Measurements from ENCODE around the gene NUDCD3.

Gene NUDCD3

DNA sequence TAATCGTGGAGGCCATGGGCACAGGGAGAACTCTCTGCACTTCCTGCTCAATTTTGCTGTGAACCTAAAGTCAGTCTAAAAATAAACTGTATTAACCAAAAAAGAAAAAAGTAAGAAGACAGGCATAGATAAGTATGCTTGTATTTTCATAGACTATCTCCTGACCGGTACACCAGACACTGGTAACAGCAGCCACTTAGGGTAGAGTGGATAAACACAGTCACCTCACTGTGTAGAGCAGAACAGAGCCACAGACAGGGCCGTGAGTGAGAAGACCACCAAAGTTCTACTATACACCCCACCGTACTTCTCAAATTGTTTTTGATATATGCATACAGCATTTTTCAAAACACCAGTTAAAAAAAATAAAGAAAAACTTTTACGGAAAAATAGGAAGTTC is 25.0 kb downstream of the NUDCD3 start:
- Histone ChIP-seq H3K27ac (no peak overlapping the region), H4K20me1 (peaks cover 81 to 100% (median 92%) of the 10 kb centered on the region in 11 experiments), H3K9me3 (replicated peaks in 1 of 11) (no peaks in the 10 kb centered on the region), H3K27me3 (no peaks in the 10 kb centered on the region; a peak in 2 of 22 replicates), H3K36me3 (peaks cover 64 to 85% (median 73%) of the 10 kb centered on the region in 11 experiments), H3K4me1 (peaks cover 28 to 53% (median 43%) of the 10 kb centered on the region in 10 experiments), H3K4me3 (no peak overlapping the region), H3K9ac (peak overlapping the region in 1 of 11 experiments; percentile 17; a peak in 1 of 22 replicates), H3K4me2 (peak overlapping the region in 5 of 11 experiments; percentile 0 to 51 (median 7); a peak in 7 of 22 replicates)
- no peak for TF ChIP-seq Cebpa-rat (IDR thresholded peaks at IDR 0.05)

DNA sequence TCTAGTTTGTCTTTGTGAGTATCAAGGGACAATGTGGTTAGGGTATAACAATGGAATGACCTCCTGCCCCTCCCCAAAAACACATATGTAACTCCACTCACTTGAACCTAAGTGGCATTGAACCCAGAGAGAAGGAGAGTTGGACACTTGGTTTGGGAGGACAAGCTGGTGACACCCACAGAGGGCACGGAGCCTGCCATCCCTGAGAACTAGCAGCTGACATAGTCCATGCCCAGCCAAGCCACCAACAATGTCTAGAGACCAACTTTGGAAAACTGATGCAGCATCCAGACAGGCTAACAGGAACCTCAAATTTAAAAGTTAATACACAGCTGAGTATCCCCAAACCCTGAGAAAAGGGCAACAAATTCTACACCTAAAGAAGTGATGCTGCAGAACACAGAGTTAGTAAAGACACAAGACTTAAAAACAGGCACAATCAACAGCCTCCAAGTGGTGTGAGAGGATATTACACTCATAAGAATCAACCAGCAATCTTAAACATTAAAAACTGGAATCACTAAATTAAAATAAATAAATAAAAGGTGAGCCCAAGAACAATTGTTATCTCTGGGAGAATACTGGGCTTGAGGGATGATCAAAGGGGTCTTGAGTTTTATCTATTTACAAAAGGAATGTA is 27.2 kb downstream of the NUDCD3 start:
- peaks cover 36 to 65% (median 52%) of the 10 kb centered on the region in 10 experiments for H3K4me1 ChIP-seq
- H3K9ac ChIP-seq, result no peak overlapping the region
- no peak overlapping the region for H3K27ac ChIP-seq
- TF ChIP-seq Cebpa-rat (IDR thresholded peaks at IDR 0.05), result no peak
- H4K20me1 ChIP-seq, result peaks cover 86 to 100% (median 97%) of the 10 kb centered on the region in 11 experiments
- H3K27me3 ChIP-seq, result peaks cover 0 to 5% (median 0%) of the 10 kb centered on the region in 11 experiments; a peak in 3 of 22 replicates
- no peak overlapping the region for H3K4me3 ChIP-seq
- peak overlapping the region in 2 of 11 experiments; percentile 1 to 88; a peak in 1 of 22 replicates for H3K4me2 ChIP-seq
- peaks cover 54 to 75% (median 61%) of the 10 kb centered on the region in 11 experiments for H3K36me3 ChIP-seq
- H3K9me3 ChIP-seq (replicated peaks in 1 of 11), result no peaks in the 10 kb centered on the region; a peak in 1 of 22 replicates

DNA sequence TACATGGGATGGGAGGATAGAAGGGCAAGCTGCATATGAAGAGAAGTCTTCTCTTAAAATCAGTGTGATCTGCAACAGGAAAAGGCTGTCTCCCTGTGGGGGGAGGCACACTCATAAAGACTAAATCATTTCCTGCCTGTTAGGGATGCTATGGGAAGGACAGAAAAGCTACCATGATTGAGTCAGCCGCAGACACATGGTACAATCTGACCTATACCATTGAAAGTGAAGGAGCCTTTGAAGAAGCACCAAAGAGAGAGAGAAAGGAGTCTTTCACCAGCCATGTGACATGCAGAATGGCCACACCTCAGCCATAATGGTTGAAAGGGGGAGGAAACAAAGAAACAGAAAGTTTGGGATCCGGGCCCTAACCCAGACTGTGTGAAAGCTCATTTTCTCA is 29.1 kb downstream of the NUDCD3 start:
- Histone ChIP-seq H3K36me3 (peaks cover 42 to 69% (median 52%) of the 10 kb centered on the region in 11 experiments), H4K20me1 (peaks cover 85 to 100% (median 98%) of the 10 kb centered on the region in 11 experiments), H3K4me3 (0 out of 20 replicates have a peak overlapping the region, but pooled peaks of 1 of the 10 experiments have one; percentile 18), H3K27me3 (peaks cover 0 to 8% (median 0%) of the 10 kb centered on the region in 11 experiments; a peak in 3 of 22 replicates), H3K9ac (no peak overlapping the region), H3K27ac (no peak overlapping the region), H3K4me1 (peaks cover 32 to 64% (median 45%) of the 10 kb centered on the region in 10 experiments), H3K9me3 (replicated peaks in 1 of 11) (no peaks in the 10 kb centered on the region; a peak in 1 of 22 replicates), H3K4me2 (peak overlapping the region; percentile 76 to 91 (median 85))
- TF ChIP-seq Cebpa-rat (IDR thresholded peaks at IDR 0.05), result no peak

DNA sequence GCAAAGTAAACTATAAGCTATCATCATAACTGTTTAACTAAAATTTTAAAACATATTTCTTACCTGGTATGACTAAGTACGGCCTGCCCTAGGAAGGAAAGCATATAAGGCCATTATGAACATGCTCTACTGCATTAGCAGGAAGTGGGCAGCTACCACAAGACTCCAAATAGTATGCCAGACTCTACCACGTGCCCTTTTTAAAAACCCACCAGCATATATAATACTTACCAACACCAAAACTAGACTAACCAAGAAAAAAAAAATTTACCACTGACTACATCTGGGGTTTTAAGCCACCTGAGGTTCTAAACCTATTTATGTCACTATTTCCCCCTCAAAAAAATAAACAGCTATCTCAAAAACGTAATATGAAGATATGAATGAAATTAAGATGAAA is 30.1 kb downstream of the NUDCD3 start:
- H3K9me3 ChIP-seq (replicated peaks in 1 of 11), result no peaks in the 10 kb centered on the region; a peak in 1 of 22 replicates
- H3K4me1 ChIP-seq, result peaks cover 24 to 57% (median 40%) of the 10 kb centered on the region in 10 experiments
- peaks cover 82 to 100% (median 95%) of the 10 kb centered on the region in 11 experiments for H4K20me1 ChIP-seq
- H3K9ac ChIP-seq, result no peak overlapping the region
- no peak for TF ChIP-seq Cebpa-rat (IDR thresholded peaks at IDR 0.05)
- no peak overlapping the region for H3K27ac ChIP-seq
- H3K4me3 ChIP-seq, result peak overlapping the region in 1 of 10 experiments; percentile 10; a peak in 1 of 20 replicates
- H3K36me3 ChIP-seq, result peaks cover 35 to 64% (median 48%) of the 10 kb centered on the region in 11 experiments
- peaks cover 0 to 8% (median 0%) of the 10 kb centered on the region in 11 experiments; a peak in 3 of 22 replicates for H3K27me3 ChIP-seq
- H3K4me2 ChIP-seq, result peak overlapping the region; percentile 76 to 91 (median 85); a peak in 20 of 22 replicates

DNA sequence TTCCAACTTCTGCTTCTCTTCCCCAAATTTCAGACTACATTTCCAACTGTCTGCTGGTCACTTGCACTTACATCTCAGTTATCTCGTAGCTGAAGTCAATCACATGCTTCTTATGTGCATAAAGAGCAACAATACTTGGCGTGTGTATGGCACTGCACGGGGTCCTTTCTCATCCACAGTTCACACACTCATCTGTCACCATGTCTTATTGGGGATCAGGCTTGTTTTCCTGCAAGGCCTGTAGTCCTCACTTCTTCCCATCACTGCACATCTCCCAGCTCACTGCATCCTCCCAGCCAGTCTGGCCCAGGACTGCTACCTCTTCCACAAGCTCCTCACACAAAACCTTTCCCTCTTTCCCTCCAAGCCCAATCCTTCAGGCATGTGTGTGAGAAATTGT is 35.3 kb downstream of the NUDCD3 start:
- no peak overlapping the region for H3K9ac ChIP-seq
- no peak overlapping the region for H3K27ac ChIP-seq
- peaks cover 0 to 8% (median 0%) of the 10 kb centered on the region in 11 experiments; a peak in 2 of 22 replicates for H3K27me3 ChIP-seq
- H3K9me3 ChIP-seq (replicated peaks in 1 of 11), result no peaks in the 10 kb centered on the region; a peak in 1 of 22 replicates
- H4K20me1 ChIP-seq, result peaks cover 62 to 100% (median 89%) of the 10 kb centered on the region in 11 experiments
- no peak overlapping the region for H3K4me3 ChIP-seq
- peak overlapping the region in 1 of 11 experiments; percentile 14; a peak in 1 of 22 replicates for H3K4me2 ChIP-seq
- H3K4me1 ChIP-seq, result peaks cover 10 to 39% (median 24%) of the 10 kb centered on the region in 10 experiments
- H3K36me3 ChIP-seq, result peaks cover 38 to 88% (median 63%) of the 10 kb centered on the region in 11 experiments
- no peak for TF ChIP-seq Cebpa-rat (IDR thresholded peaks at IDR 0.05)

DNA sequence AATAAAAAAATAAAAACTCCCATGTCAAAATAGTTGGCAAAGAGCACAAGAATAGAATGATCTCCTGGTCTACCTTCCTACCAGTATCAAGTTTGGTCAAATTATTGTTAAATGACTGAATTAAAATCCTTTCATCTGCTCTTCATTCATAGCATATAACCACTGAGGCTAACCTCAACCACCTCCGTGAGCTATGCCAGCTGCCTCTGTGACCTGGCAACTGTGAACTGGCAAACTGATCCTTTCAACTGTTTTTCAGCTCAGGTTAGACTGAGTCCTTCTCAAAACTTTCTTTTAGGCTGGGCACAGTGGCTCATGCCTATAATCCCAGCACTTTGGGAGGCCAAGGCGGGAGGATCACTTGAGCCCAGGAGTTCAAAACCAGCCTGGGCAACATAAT is 36.1 kb downstream of the NUDCD3 start:
- TF ChIP-seq Cebpa-rat (IDR thresholded peaks at IDR 0.05), result no peak
- Histone ChIP-seq H3K4me2 (peak overlapping the region in 1 of 11 experiments; percentile 14; a peak in 1 of 22 replicates), H4K20me1 (peaks cover 58 to 100% (median 83%) of the 10 kb centered on the region in 11 experiments), H3K9ac (no peak overlapping the region), H3K4me3 (no peak overlapping the region), H3K9me3 (replicated peaks in 1 of 11) (no peaks in the 10 kb centered on the region; a peak in 1 of 22 replicates), H3K27me3 (peaks cover 0 to 8% (median 0%) of the 10 kb centered on the region in 11 experiments; a peak in 2 of 22 replicates), H3K4me1 (peaks cover 13 to 39% (median 24%) of the 10 kb centered on the region in 10 experiments), H3K27ac (no peak overlapping the region), H3K36me3 (peaks cover 38 to 87% (median 61%) of the 10 kb centered on the region in 11 experiments)

DNA sequence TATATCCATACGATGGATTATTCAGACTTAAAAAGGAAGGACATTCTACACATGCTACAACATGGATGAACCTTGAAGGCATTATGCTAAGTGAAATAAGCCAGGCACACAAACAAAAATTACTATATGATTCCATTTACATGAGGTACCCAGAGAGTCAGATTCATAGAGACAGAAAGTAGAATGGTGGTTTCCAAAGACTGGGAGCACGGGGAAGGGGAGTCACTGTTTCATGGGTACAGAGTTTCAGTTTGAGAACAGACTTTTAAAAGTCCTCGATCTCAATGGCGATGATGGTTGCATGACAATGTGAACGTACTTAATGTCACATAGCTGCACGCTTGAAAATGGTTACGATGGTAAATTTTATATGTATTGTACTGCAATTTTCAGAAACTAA is 39.3 kb downstream of the NUDCD3 start:
- H3K4me2 ChIP-seq, result no peak overlapping the region
- H4K20me1 ChIP-seq, result peaks cover 52 to 100% (median 86%) of the 10 kb centered on the region in 11 experiments; a peak in 21 of 22 replicates
- H3K4me3 ChIP-seq, result no peak overlapping the region
- H3K9me3 ChIP-seq (replicated peaks in 1 of 11), result no peaks in the 10 kb centered on the region
- H3K36me3 ChIP-seq, result peaks cover 48 to 88% (median 64%) of the 10 kb centered on the region in 11 experiments
- H3K27ac ChIP-seq, result no peak overlapping the region
- no peaks in the 10 kb centered on the region for H3K27me3 ChIP-seq
- no peak overlapping the region for H3K9ac ChIP-seq
- peaks cover 27 to 44% (median 35%) of the 10 kb centered on the region in 10 experiments for H3K4me1 ChIP-seq
- no peak for TF ChIP-seq Cebpa-rat (IDR thresholded peaks at IDR 0.05)

DNA sequence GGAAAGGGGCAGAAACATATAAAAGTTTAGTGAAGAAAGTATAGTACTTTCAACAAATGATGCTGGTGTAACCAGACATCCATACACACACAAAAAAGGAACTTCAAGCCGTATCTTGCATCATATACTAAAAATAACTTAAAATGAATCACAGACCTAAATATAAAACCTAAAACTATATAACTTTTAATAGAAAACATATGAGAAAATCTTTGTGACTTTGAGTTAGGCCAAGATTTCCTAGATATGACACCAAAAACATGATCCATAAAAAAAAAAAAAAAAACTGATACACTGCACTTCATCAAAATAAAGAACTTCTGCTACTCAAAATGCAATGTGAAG is 40.9 kb downstream of the NUDCD3 start:
- Histone ChIP-seq H3K4me3 (no peak overlapping the region), H3K27me3 (no peaks in the 10 kb centered on the region), H3K27ac (peak overlapping the region in 10 of 11 experiments; percentile 51 to 75 (median 60); a peak in 19 of 22 replicates), H3K4me1 (peaks cover 27 to 36% (median 32%) of the 10 kb centered on the region in 10 experiments), H4K20me1 (peaks cover 52 to 100% (median 88%) of the 10 kb centered on the region in 11 experiments; a peak in 21 of 22 replicates), H3K36me3 (peaks cover 58 to 90% (median 70%) of the 10 kb centered on the region in 11 experiments), H3K9ac (peak overlapping the region in 5 of 11 experiments; percentile 8 to 44 (median 36); a peak in 5 of 22 replicates), H3K9me3 (replicated peaks in 1 of 11) (no peaks in the 10 kb centered on the region), H3K4me2 (peak overlapping the region; percentile 59 to 92 (median 69))
- TF ChIP-seq Cebpa-rat (IDR thresholded peaks at IDR 0.05), result 0 out of 22 replicates have a peak, but pooled peaks of 2 of the 11 experiments have one; percentile 14 to 35
